ENCODE data around the gene ANKRD16.
"Not testable (repeated sequence)": the region's sequence is repeated elsewhere in the genome, so short reads cannot be mapped to it uniquely, and the experiment has no call there.

- not testable (repeated sequence) for TF ChIP-seq CTCF, POLR2A (IDR thresholded peaks at IDR 0.05)
Measured at GRCh38 chr10:5866451-5867081, 23.1 kb downstream of the ANKRD16 start.

All from body of pancreas (tissue), 4 donors.